ENCODE results near the gene MRPS31. TPM values are rescaled to one million over a fixed set of nuclear protein-coding genes. Genes with fewer than 3 reads are reported as not detected.

Gene MRPS31
- total RNA-seq, 1 experiment from 2014 or later, result 22.8 TPM

- POLR2A ChIA-PET, result no interaction called here
- no peaks in the 10 kb centered on the region for H3K27me3 ChIP-seq (ENCODE audit: insufficient read depth, low read length)
- no peaks in the 10 kb centered on the region for H4K20me1 ChIP-seq (ENCODE audit: insufficient read depth)
- H3K9me2 ChIP-seq (ENCODE audit: insufficient read depth), result no peaks in the 10 kb centered on the region
- no peak for TF ChIP-seq YY1 (IDR thresholded peaks at IDR 0.05; ENCODE audit: extremely low read depth, insufficient replicate concordance, low read depth, low read length)
- no peak for TF ChIP-seq TCF7L2 (IDR thresholded peaks at IDR 0.05; ENCODE audit: borderline replicate concordance, extremely low read depth, insufficient read depth, insufficient read length)
- TF ChIP-seq REST (IDR thresholded peaks at IDR 0.05; ENCODE audit: low read depth), result no peak
- no peak for TF ChIP-seq CEBPB (IDR thresholded peaks at IDR 0.05; ENCODE audit: low read depth)
- TF ChIP-seq SP1 (IDR thresholded peaks at IDR 0.05; ENCODE audit: low read depth), result no peak
- TF ChIP-seq EZH2 (IDR thresholded peaks at IDR 0.05), result no peak
- no peak for TF ChIP-seq JUND (IDR thresholded peaks at IDR 0.05)
- no peak for TF ChIP-seq SRF (IDR thresholded peaks at IDR 0.05; ENCODE audit: low read depth)
- TF ChIP-seq ZFX (IDR thresholded peaks at IDR 0.05), result no peak
- no peak for TF ChIP-seq EGR1 (IDR thresholded peaks at IDR 0.05; ENCODE audit: low read depth)
- TF ChIP-seq RAD21 (IDR thresholded peaks at IDR 0.05; ENCODE audit: low read depth), result no peak
- TF ChIP-seq CBX3 (IDR thresholded peaks at IDR 0.05; ENCODE audit: low read depth), result no peak
- TF ChIP-seq FOSL1 (IDR thresholded peaks at IDR 0.05; ENCODE audit: low read depth), result no peak
- no peak for TF ChIP-seq MAX (IDR thresholded peaks at IDR 0.05)
- TF ChIP-seq ELF1 (IDR thresholded peaks at IDR 0.05; ENCODE audit: borderline replicate concordance, low read depth), result no peak
- TF ChIP-seq ATF3 (IDR thresholded peaks at IDR 0.05), result no peak
- peaks cover 7 to 13% of the 10 kb centered on the region in 2 experiments; a peak in 2 of 4 replicates for H3K4me1 ChIP-seq (ENCODE audit: control insufficient read depth in 1 of 2, insufficient read depth in 2 of 2, low read length in 2 of 2)
- H3K9ac ChIP-seq (ENCODE audit: low read length), result peak overlapping the region; percentile 77
- H3K79me2 ChIP-seq (ENCODE audit: insufficient read depth, low read length), result peaks cover 17% of the 10 kb centered on the region
- no TSS peak for BruUV-seq (replicated peaks)
- no peak overlapping the region for H2AFZ ChIP-seq (ENCODE audit: low read depth, low read length, poor library complexity, severe bottlenecking)
- H3K36me3 ChIP-seq (ENCODE audit: control insufficient read depth in 1 of 2, insufficient read depth in 2 of 2, low read length in 2 of 2), result peaks cover 0 to 6% of the 10 kb centered on the region in 2 experiments; a peak in 1 of 4 replicates
- DNase-seq (ENCODE audit: low read depth, low spot score) (no peak), ATAC-seq (no peak)
- H3K27ac ChIP-seq (ENCODE audit: low read depth, low read length), result no peak overlapping the region
- CTCF ChIA-PET, result no interaction called here
- H3K4me2 ChIP-seq (ENCODE audit: low read length), result peak overlapping the region; percentile 93
- intact Hi-C loops (cut with micrococcal nuclease), result loop anchor here (10.0 kb wide), 1 partner anchor 225 kb away; no protein-coding TSS in a partner anchor
- no peaks in the 10 kb centered on the region for H3K9me3 ChIP-seq (ENCODE audit: control insufficient read depth in 1 of 2, insufficient read depth in 1 of 2, low read depth in 1 of 2, low read length in 2 of 2)
- RAD21 ChIA-PET (ENCODE audit: low non-redundant PET in 1 of 2, low total read pairs in 2 of 2, uncharacterized antibody in 2 of 2, unreplicated experiment in 2 of 2), result no interaction called here
- peak overlapping the region; percentile 86 to 94 for H3K4me3 ChIP-seq (replicated peaks in 1 of 2; ENCODE audit: low read depth in 1 of 2, low read length in 2 of 2)
Observed at GRCh38 chr13:40769970-40770369, 1.0 kb downstream of the MRPS31 start.
